PC-9 (cell line): Measurements from ENCODE around the gene HBS1L. TPM values are rescaled to one million over a fixed set of nuclear protein-coding genes. Genes with fewer than 3 reads are reported as not detected.

ENCODE experiments used
- BruUV-seq: library from RNA; stranded (reverse); fragments of 400-500 nt; replicated peaks from 2 replicates; lab custom pipeline; 2021; lab: Mats Ljungman, UMichigan
- CTCF ChIA-PET: fragments of 300-600 bp; sonication (Branson Sonifier 250); formaldehyde crosslinking; loops from one replicate; lab custom pipeline; 2022; ENCODE audit warnings: antibody characterized with exemption; lab: Charles Lee
- POLR2A ChIA-PET: fragments of 300-600 bp; sonication (Branson Sonifier 250); formaldehyde crosslinking; loops from one replicate; lab custom pipeline; 2022; ENCODE audit warnings: antibody characterized with exemption; ENCODE audit not compliant: unreplicated experiment; lab: Charles Lee
- DNase-seq, 2 experiments: peaks; one replicate each; pipeline versions ENCODE4 v3.0.0 to v3.0.0-alpha.2; 2015 to 2022; ENCODE audit warnings: mixed read lengths in 1 of 2
- H2AFZ ChIP-seq: fragments of 200-600 bp; sonication (generic); 2 replicates; pipeline ENCODE4 v1.8.1; 2017; ENCODE audit warnings: antibody characterized with exemption
- H3F3A ChIP-seq: fragments of 200-600 bp; sonication (generic); 2 replicates; pipeline ENCODE4 v1.8.1; 2017; ENCODE audit warnings: antibody characterized with exemption, mild to moderate bottlenecking, low read depth; ENCODE audit not compliant: insufficient read depth
- H3K27ac ChIP-seq: fragments of 200-600 bp; sonication (generic); 2 replicates; pipeline ENCODE4 v1.6.1; 2016; ENCODE audit warnings: mixed run types
- H3K27me3 ChIP-seq: fragments of 200-600 bp; sonication (generic); 2 replicates; pipeline ENCODE4 v1.6.1; 2016; ENCODE audit warnings: low read depth, mixed run types; ENCODE audit not compliant: insufficient read depth
- H3K36me3 ChIP-seq: fragments of 200-600 bp; sonication (generic); 2 replicates; pipeline ENCODE4 v1.6.1; 2016; ENCODE audit warnings: low read depth, mixed run types
- H3K4me1 ChIP-seq: fragments of 200-600 bp; sonication (generic); replicated peaks from 2 replicates; pipeline ENCODE4 v1.6.1; 2016; ENCODE audit warnings: mixed run types; ENCODE audit not compliant: insufficient read depth
- H3K4me2 ChIP-seq: fragments of 200-600 bp; sonication (generic); 2 replicates; pipeline ENCODE4 v1.6.1; 2017; ENCODE audit warnings: mixed run types
- H3K4me3 ChIP-seq: fragments of 200-600 bp; sonication (generic); 2 replicates; pipeline ENCODE4 v1.6.1; 2016; ENCODE audit warnings: mixed run types
- H3K79me2 ChIP-seq: fragments of 200-600 bp; sonication (generic); 2 replicates; pipeline ENCODE4 v1.6.1; 2017; ENCODE audit warnings: low read depth, mixed run types
- H3K9me2 ChIP-seq: fragments of 200-600 bp; sonication (generic); 2 replicates; pipeline ENCODE4 v1.8.1; 2017; ENCODE audit warnings: mild to moderate bottlenecking; ENCODE audit not compliant: insufficient read depth
- H3K9me3 ChIP-seq: fragments of 200-600 bp; sonication (generic); 2 replicates; pipeline ENCODE4 v1.8.1; 2016; ENCODE audit warnings: low read depth; ENCODE audit not compliant: insufficient read depth
- H4K20me1 ChIP-seq: fragments of 200-600 bp; sonication (generic); 2 replicates; pipeline ENCODE4 v1.8.1; 2017; ENCODE audit not compliant: insufficient read depth
- EZH2 ChIP-seq: fragments of 200-600 bp; sonication (generic); IDR thresholded peaks from 2 replicates; pipeline ENCODE4 v1.8.0; 2017; ENCODE audit warnings: antibody characterized with exemption, low read depth
- intact Hi-C: fragments of 100-400 bp; cut with micrococcal nuclease; formaldehyde crosslinking; loops from one replicate; pipeline ENCODE4 v1.10.0; 2022; ENCODE audit not compliant: unreplicated experiment
- total RNA-seq: library from RNA; stranded (reverse); gene quantifications from 2 replicates; pipeline ENCODE4 v1.2.3, GENCODE V29; 2021
- TF ChIP-seq, protein P1 (sequence below): fragments of 200-600 bp; sonication (generic); conservative IDR thresholded peaks from 2 replicates; pipeline ENCODE4 v1.6.1; 2017; ENCODE audit warnings: mixed run types, antibody characterized with exemption, mild to moderate bottlenecking, moderate library complexity

The HBS1L gene
- total RNA-seq, 1 experiment from 2014 or later, result 84.4 TPM

DNA sequence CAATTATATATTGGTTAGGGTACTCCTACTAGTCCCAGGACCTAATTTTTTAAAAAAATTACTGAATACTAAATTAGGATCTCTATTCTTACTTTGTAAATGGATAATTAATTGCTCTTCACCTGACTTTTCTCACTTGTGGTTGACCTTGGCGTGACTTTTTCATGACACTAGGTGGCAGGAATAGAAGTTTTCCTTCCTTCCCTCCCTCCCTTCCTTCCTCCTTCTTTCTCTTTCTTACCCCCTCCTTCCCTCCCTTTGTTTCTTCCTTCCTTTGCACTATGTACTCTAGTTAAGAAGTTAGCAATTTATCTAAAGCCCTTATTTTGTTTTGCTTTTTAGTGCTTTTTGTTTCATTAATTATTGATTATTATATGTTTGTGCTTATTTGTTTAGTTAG is 20.4 kb upstream of the HBS1L start:
- ChIA-PET POLR2A (no interaction called here), CTCF (interaction anchor here (0.6 kb wide), 1 partner anchor 20 kb away, joined by 11 read pairs; no protein-coding TSS in a partner anchor)
- Histone ChIP-seq H3K9me2 (no peaks in the 10 kb centered on the region), H4K20me1 (no peaks in the 10 kb centered on the region), H3K27me3 (no peaks in the 10 kb centered on the region), H3K4me1 (peaks cover 7% of the 10 kb centered on the region), H3K27ac (no peak overlapping the region), H2AFZ (no peak overlapping the region), H3K79me2 (no peaks in the 10 kb centered on the region), H3K36me3 (no peaks in the 10 kb centered on the region), H3F3A (no peaks in the 10 kb centered on the region), H3K9me3 (no peaks in the 10 kb centered on the region), H3K4me2 (no peak overlapping the region), H3K4me3 (no peak overlapping the region)
- BruUV-seq, result no TSS peak
- no peak for TF ChIP-seq EZH2
- TF ChIP-seq, protein P1, sequence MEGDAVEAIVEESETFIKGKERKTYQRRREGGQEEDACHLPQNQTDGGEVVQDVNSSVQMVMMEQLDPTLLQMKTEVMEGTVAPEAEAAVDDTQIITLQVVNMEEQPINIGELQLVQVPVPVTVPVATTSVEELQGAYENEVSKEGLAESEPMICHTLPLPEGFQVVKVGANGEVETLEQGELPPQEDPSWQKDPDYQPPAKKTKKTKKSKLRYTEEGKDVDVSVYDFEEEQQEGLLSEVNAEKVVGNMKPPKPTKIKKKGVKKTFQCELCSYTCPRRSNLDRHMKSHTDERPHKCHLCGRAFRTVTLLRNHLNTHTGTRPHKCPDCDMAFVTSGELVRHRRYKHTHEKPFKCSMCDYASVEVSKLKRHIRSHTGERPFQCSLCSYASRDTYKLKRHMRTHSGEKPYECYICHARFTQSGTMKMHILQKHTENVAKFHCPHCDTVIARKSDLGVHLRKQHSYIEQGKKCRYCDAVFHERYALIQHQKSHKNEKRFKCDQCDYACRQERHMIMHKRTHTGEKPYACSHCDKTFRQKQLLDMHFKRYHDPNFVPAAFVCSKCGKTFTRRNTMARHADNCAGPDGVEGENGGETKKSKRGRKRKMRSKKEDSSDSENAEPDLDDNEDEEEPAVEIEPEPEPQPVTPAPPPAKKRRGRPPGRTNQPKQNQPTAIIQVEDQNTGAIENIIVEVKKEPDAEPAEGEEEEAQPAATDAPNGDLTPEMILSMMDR, result 0 out of 2 replicates have a peak, but pooled peaks have one; percentile 22
- intact Hi-C loops, result no loop called here
- DNase-seq, result no peak

DNA sequence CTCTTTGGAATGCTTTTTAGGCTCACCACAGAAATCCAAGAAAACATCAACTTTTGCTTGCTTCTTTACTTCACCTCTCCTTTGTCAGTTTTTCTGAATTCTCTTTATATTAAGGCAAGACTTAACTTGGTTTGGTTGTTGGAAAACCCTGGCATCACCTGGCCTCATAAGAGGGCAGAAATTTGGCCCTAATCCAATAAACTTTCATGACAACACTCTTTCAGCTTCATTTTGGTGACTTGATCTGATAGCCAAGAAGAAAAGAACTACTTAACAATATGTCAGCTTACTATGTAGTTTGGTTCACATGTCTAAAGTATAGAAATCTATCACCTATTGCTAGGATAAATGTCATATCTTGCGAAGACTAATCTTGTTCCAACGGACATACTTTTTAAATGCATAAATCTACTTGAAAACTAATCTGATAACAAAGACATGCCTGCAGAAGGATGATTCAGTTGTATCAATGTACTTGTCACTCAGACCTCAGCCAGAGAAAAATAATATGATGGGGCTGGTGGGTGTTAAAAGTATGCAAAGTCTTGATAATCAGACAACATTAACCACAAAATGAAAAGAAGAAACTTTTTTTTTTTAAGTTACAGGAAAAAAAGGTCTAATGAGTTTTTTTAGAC is 19.3 kb upstream of the HBS1L start:
- no peak for TF ChIP-seq EZH2
- TF ChIP-seq, protein P1, result no peak
- Histone ChIP-seq H3K27ac (no peak overlapping the region), H3K36me3 (no peaks in the 10 kb centered on the region), H3K9me2 (no peaks in the 10 kb centered on the region), H3F3A (no peaks in the 10 kb centered on the region), H3K4me2 (no peak overlapping the region), H3K27me3 (no peaks in the 10 kb centered on the region), H3K79me2 (no peaks in the 10 kb centered on the region), H2AFZ (no peak overlapping the region), H3K4me1 (peaks cover 17% of the 10 kb centered on the region), H4K20me1 (no peaks in the 10 kb centered on the region), H3K9me3 (no peaks in the 10 kb centered on the region), H3K4me3 (no peak overlapping the region)
- ChIA-PET POLR2A (no interaction called here), CTCF (no interaction called here)
- no peak for DNase-seq
- BruUV-seq, result no TSS peak
- intact Hi-C loops, result no loop called here

DNA sequence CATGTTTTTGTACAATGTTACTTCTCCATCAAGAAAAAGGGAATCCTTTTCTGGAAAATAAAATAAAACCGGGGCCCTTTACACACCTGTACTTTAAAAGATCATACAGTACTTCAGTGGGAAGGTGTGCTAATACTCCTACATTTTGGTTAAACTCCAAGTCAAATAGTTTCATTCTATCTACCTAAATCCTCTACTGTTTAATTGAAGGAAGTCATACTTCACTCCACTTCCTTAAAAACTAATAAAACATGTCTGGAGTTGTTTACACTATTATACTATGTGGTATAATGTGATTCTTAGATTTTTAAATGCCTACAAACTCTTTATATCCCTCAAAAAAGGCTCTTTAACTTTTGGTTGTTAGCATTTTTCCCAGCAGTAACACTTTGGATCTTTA is 18.6 kb upstream of the HBS1L start:
- no TSS peak for BruUV-seq
- Histone ChIP-seq H4K20me1 (no peaks in the 10 kb centered on the region), H3K79me2 (no peaks in the 10 kb centered on the region), H3K4me2 (no peak overlapping the region), H2AFZ (0 out of 2 replicates have a peak overlapping the region, but pooled peaks have one; percentile 36), H3K4me1 (peaks cover 17% of the 10 kb centered on the region), H3K9me2 (no peaks in the 10 kb centered on the region), H3F3A (no peaks in the 10 kb centered on the region), H3K9me3 (no peaks in the 10 kb centered on the region), H3K36me3 (no peaks in the 10 kb centered on the region), H3K27me3 (no peaks in the 10 kb centered on the region), H3K27ac (no peak overlapping the region), H3K4me3 (no peak overlapping the region)
- ChIA-PET CTCF (no interaction called here), POLR2A (no interaction called here)
- DNase-seq, result no peak
- intact Hi-C loops, result no loop called here
- TF ChIP-seq, protein P1, result no peak
- TF ChIP-seq EZH2, result no peak
